ENCODE measurements around the gene KRTAP10-2. TPM values are rescaled to one million over a fixed set of nuclear protein-coding genes. Genes with fewer than 3 reads are reported as not detected.

Gene KRTAP10-2
- total RNA-seq, 1 donor from 2014 or later = not detected

- Mint-ChIP-seq H3K36me3 (ENCODE audit: unreplicated experiment) (no peaks in the 10 kb centered on the region), H3K4me1 (ENCODE audit: unreplicated experiment) (no peaks in the 10 kb centered on the region), H3K9me3 (ENCODE audit: unreplicated experiment) (peaks cover 5% of the 10 kb centered on the region), H3K4me3 (ENCODE audit: unreplicated experiment) (no peak overlapping the region), H3K27ac (ENCODE audit: unreplicated experiment) (no peak overlapping the region), H3K27me3 (ENCODE audit: unreplicated experiment) (peaks cover 12% of the 10 kb centered on the region)
- TF ChIP-seq CTCF (IDR thresholded peaks at IDR 0.05) = no peak
- peak; percentile 30 for DNase-seq (ENCODE audit: extremely low spot score, unreplicated experiment)
Observed at GRCh38 chr21:44540741-44541288, 10.5 kb downstream of the KRTAP10-2 start.

GRCh38 chr21:44539991-44540666 is 11.2 kb downstream of the KRTAP10-2 start, which contains the start of gene KRTAP10-1:
TSS of gene KRTAP10-1 (minus strand) at chr21:44540195. CDS start at chr21:44540150, 45 bp downstream.
- Mint-ChIP-seq H3K27ac (ENCODE audit: unreplicated experiment) (no peak within 1 kb of the TSS), H3K4me3 (ENCODE audit: unreplicated experiment) (no peak within 1 kb of the TSS), H3K36me3 (ENCODE audit: unreplicated experiment) (no peaks in the 10 kb centered on the region), H3K27me3 (ENCODE audit: unreplicated experiment) (peaks cover 12% of the 10 kb centered on the region), H3K9me3 (ENCODE audit: unreplicated experiment) (no peaks in the 10 kb centered on the region), H3K4me1 (ENCODE audit: unreplicated experiment) (no peaks in the 10 kb centered on the region)
- DNase-seq (ENCODE audit: extremely low spot score, unreplicated experiment) = peak; percentile 83
- no peak for TF ChIP-seq CTCF (IDR thresholded peaks at IDR 0.05)

- Mint-ChIP-seq H3K36me3 (ENCODE audit: unreplicated experiment) (no peaks in the 10 kb centered on the region), H3K27ac (ENCODE audit: unreplicated experiment) (no peak overlapping the region), H3K4me3 (ENCODE audit: unreplicated experiment) (no peak overlapping the region), H3K9me3 (ENCODE audit: unreplicated experiment) (no peaks in the 10 kb centered on the region), H3K27me3 (ENCODE audit: unreplicated experiment) (peaks cover 12% of the 10 kb centered on the region), H3K4me1 (ENCODE audit: unreplicated experiment) (no peaks in the 10 kb centered on the region)
- DNase-seq (ENCODE audit: extremely low spot score, unreplicated experiment) = peak; percentile 81
- TF ChIP-seq CTCF (IDR thresholded peaks at IDR 0.05) = no peak
Observed at GRCh38 chr21:44539046-44539445, 12.3 kb downstream of the KRTAP10-2 start.

GRCh38 chr21:44537930-44538911 is 13.1 kb downstream of the KRTAP10-2 start:
- Mint-ChIP-seq H3K4me1 (ENCODE audit: unreplicated experiment) (no peaks in the 10 kb centered on the region), H3K27ac (ENCODE audit: unreplicated experiment) (no peak overlapping the region), H3K36me3 (ENCODE audit: unreplicated experiment) (no peaks in the 10 kb centered on the region), H3K27me3 (ENCODE audit: unreplicated experiment) (peaks cover 12% of the 10 kb centered on the region), H3K9me3 (ENCODE audit: unreplicated experiment) (no peaks in the 10 kb centered on the region), H3K4me3 (ENCODE audit: unreplicated experiment) (no peak overlapping the region)
- peak; percentile 80 for DNase-seq (ENCODE audit: extremely low spot score, unreplicated experiment)
- TF ChIP-seq CTCF (IDR thresholded peaks at IDR 0.05) = no peak
